Activated T-cell treated with anti-CD3 and anti-CD28 coated beads, Interleukin-2, amount 50 U/mL, for 24 hours (primary cell): Measurements from ENCODE around the gene TIGD4.

ENCODE experiments used
- DNase-seq: peaks from one replicate; pipeline ENCODE4 v3.0.0-alpha.2; 2020
- H3K27ac Mint-ChIP-seq: 2 replicates; pipeline ENCODE4 v1.8.0; 2020; ENCODE audit warnings: mild to moderate bottlenecking, mixed read lengths
- H3K27me3 Mint-ChIP-seq: 2 replicates; pipeline ENCODE4 v1.8.0; 2020; ENCODE audit warnings: mixed read lengths
- H3K36me3 Mint-ChIP-seq: 2 replicates; pipeline ENCODE4 v1.8.0; 2020; ENCODE audit warnings: low read depth, mixed read lengths
- H3K4me1 Mint-ChIP-seq: 2 replicates; pipeline ENCODE4 v1.8.0; 2020; ENCODE audit warnings: low read depth, mixed read lengths
- H3K4me3 Mint-ChIP-seq: 2 replicates; pipeline ENCODE4 v1.8.0; 2020; ENCODE audit warnings: mild to moderate bottlenecking, moderate library complexity, mixed read lengths
- H3K9me3 Mint-ChIP-seq: 2 replicates; pipeline ENCODE4 v1.8.0; 2020; ENCODE audit warnings: mixed read lengths

TIGD4 gene

GRCh38 chr4:152805071-152805650 is 25.6 kb upstream of the TIGD4 start:
- Mint-ChIP-seq H3K36me3 (peaks cover 20% of the 10 kb centered on the region), H3K4me1 (peaks cover 22% of the 10 kb centered on the region), H3K9me3 (peaks cover 4% of the 10 kb centered on the region), H3K27ac (no peak overlapping the region), H3K27me3 (no peaks in the 10 kb centered on the region), H3K4me3 (no peak overlapping the region)
- no peak for DNase-seq

DNA sequence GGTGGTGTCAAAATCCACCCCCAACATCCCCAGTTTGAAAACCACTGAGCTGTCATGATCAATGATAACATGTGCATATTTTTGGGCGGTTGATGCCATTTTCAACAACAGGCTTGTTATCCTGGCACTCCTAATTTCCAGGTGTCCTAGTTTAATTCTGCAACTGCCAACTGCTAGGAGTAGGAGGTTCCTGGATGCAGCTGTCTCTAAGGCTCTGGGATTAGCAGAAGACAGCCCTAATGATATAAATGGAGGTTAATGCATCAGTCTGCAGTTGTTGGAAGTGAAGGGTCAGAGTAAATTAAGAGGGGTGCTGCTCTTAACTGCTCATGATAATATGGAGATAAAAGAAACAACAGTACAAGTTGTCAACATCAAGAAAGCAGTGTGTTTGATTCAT is 24.0 kb upstream of the TIGD4 start:
- Mint-ChIP-seq H3K27me3 (no peaks in the 10 kb centered on the region), H3K4me1 (peaks cover 22% of the 10 kb centered on the region), H3K36me3 (peaks cover 12% of the 10 kb centered on the region), H3K9me3 (peaks cover 4% of the 10 kb centered on the region), H3K4me3 (no peak overlapping the region), H3K27ac (no peak overlapping the region)
- no peak for DNase-seq

DNA sequence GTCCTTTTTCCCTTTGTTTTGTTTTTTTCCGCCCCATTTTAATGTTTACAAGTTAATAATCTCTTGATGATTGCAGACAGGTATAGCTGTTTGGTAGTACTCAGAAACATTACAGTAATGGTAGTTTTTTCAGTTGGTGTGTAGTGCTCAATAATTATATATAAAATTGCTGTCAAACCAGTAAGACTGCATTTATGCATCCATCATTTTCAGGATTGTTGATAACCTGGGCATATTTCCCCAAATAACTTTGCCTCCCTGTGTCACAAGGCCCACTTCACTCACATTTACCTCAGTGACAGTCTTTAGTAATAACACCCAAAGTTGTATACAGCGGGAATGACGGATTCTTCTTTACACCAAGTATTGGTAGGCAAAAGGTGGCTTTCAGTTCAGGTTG is 16.4 kb upstream of the TIGD4 start:
- Mint-ChIP-seq H3K9me3 (no peaks in the 10 kb centered on the region), H3K36me3 (no peaks in the 10 kb centered on the region), H3K27me3 (no peaks in the 10 kb centered on the region), H3K4me1 (peaks cover 5% of the 10 kb centered on the region), H3K27ac (no peak overlapping the region), H3K4me3 (no peak overlapping the region)
- DNase-seq, result no peak

DNA sequence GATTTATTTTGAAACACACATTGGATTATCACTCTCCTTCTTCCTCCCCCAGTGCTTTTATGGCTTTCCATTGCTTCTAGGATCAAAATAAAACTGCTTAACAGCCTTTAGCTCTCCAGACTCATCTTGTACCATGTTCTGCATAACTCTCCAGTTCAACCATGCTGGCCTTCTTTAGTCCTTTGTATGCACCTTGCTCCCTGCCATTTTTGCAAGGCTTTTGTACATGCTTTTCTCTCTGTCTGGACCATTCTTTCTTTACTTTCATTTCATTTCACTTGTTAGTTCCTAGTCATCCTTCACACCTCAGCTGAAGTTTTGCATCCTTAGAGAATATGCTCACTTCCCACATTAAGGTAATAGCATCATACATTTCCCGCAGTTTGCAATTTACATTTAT is 7.1 kb upstream of the TIGD4 start:
- Mint-ChIP-seq H3K27me3 (no peaks in the 10 kb centered on the region), H3K9me3 (no peaks in the 10 kb centered on the region), H3K36me3 (peaks cover 14% of the 10 kb centered on the region), H3K4me1 (peaks cover 43% of the 10 kb centered on the region), H3K4me3 (no peak overlapping the region), H3K27ac (peak overlapping the region; percentile 1)
- no peak for DNase-seq

DNA sequence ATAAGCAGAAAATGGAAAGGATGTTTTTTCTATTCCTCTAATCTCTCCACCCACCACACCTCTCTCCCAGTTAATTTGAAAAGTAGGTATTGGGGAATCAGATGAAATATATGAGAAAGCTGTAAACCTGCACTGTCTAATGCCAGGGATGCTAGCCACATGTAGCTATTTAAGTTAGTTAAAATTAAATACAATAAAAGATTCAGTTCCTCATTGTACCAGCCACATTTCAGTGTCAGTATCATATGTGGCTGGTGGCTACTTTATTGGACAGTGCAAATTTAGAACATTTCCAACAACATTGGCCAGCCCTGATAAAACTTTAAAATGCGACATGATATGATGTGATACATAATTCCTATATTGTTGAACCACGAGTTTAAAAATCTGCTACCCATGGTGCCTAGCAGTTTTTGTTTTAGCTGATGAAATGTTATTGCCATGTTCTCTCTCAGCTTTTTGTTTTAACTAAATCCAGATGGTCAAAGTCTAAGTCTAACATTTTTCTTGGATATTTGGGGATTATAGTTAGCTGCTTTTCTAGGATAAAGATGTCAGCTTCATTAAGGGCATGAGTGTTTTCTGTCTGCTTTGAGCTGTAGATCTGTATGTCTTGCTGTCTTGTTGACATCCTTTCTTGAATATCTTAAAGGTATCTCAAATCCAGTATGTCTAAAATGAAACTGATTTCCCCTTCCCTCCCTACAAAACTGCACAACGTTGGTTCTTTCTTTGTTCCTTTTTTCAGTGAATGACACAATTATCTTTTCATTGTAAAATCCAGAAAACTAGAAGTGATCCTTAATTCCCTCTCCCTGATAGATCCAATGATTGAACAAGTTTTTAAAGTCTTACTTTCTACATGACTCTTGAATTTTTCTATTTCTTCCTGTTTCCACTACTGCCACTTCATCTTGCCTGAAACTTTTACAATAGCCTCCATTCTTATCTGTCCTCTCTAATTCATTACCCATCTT is 6.4 kb upstream of the TIGD4 start:
- no peaks in the 10 kb centered on the region for H3K27me3 Mint-ChIP-seq
- H3K4me1 Mint-ChIP-seq, result peaks cover 46% of the 10 kb centered on the region
- H3K4me3 Mint-ChIP-seq, result no peak overlapping the region
- H3K27ac Mint-ChIP-seq, result peak overlapping the region; percentile 1
- no peak for DNase-seq
- no peaks in the 10 kb centered on the region for H3K9me3 Mint-ChIP-seq
- peaks cover 14% of the 10 kb centered on the region for H3K36me3 Mint-ChIP-seq

GRCh38 chr4:152784490-152785350 is 5.2 kb upstream of the TIGD4 start:
- H3K27me3 Mint-ChIP-seq, result no peaks in the 10 kb centered on the region
- no peak overlapping the region for H3K27ac Mint-ChIP-seq
- no peaks in the 10 kb centered on the region for H3K9me3 Mint-ChIP-seq
- H3K4me3 Mint-ChIP-seq, result no peak overlapping the region
- H3K4me1 Mint-ChIP-seq, result peaks cover 49% of the 10 kb centered on the region
- peaks cover 20% of the 10 kb centered on the region for H3K36me3 Mint-ChIP-seq
- DNase-seq, result no peak

GRCh38 chr4:152780267-152780778 is 793 bp upstream of the TIGD4 start:
- peak overlapping the region; percentile 97 for H3K27ac Mint-ChIP-seq
- H3K27me3 Mint-ChIP-seq, result peaks cover 17% of the 10 kb centered on the region
- H3K4me1 Mint-ChIP-seq, result peaks cover 41% of the 10 kb centered on the region
- no peak for DNase-seq
- peaks cover 22% of the 10 kb centered on the region for H3K36me3 Mint-ChIP-seq
- H3K4me3 Mint-ChIP-seq, result peak overlapping the region; percentile 100
- H3K9me3 Mint-ChIP-seq, result no peaks in the 10 kb centered on the region

DNA sequence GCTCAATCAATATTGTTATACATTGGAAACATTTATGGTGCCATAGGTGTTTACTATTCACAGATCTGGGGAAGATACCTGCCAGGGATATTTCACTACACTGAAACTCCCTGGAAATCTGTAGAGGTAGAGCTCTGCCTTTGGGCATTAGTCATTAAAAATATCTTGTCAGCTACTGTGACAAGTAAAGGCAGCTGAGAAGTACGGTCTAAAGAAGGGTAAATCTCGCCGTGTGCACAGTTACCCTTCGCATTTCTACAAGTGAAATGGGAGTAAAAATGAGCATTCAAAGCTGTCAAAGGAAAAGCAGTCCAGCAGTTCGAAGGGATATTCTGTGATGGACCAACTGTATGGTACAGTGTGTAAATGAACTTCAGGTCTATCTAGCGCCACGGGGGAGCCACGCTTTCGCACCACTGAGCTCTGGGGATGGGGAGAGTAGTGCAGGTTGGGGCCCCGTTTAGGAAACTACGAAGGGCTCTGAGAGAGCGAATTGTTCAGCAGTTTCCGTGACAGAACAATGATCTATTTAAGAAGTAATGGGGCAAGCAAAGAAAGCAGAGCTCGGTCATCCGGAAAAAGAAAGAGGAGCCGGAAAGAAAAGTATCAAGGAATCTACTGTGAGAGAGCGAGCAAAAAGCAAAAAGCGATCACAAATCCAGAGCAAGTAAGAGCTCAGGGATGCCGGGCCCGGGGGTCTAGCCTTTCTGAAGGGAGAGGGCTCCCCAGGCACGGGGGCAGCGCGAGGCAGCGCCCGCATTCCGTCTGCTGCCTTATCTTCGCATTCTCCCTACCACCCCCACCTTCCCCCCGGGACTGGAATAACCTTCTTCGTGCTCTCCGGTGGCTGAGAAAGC is 646 bp downstream of the TIGD4 start:
- Mint-ChIP-seq H3K27ac (peak overlapping the region; percentile 97), H3K36me3 (peaks cover 19% of the 10 kb centered on the region), H3K27me3 (peaks cover 19% of the 10 kb centered on the region), H3K9me3 (no peaks in the 10 kb centered on the region), H3K4me1 (peaks cover 36% of the 10 kb centered on the region), H3K4me3 (peak overlapping the region; percentile 100)
- DNase-seq, result peak; percentile 53

- peaks cover 17% of the 10 kb centered on the region for H3K36me3 Mint-ChIP-seq
- H3K4me3 Mint-ChIP-seq, result no peak overlapping the region
- H3K27me3 Mint-ChIP-seq, result peaks cover 19% of the 10 kb centered on the region
Measured at GRCh38 chr4:152777488-152777887, 2.0 kb downstream of the TIGD4 start.

GRCh38 chr4:152776352-152776751 is 3.2 kb downstream of the TIGD4 start:
- H3K27me3 Mint-ChIP-seq, result peaks cover 19% of the 10 kb centered on the region
- peaks cover 22% of the 10 kb centered on the region for H3K4me1 Mint-ChIP-seq
- no peak overlapping the region for H3K4me3 Mint-ChIP-seq
- peaks cover 17% of the 10 kb centered on the region for H3K36me3 Mint-ChIP-seq
- no peaks in the 10 kb centered on the region for H3K9me3 Mint-ChIP-seq
- no peak overlapping the region for H3K27ac Mint-ChIP-seq
- no peak for DNase-seq

More at GRCh38 chr4:152777488-152777887, 2.0 kb downstream of the TIGD4 start:
- peaks cover 29% of the 10 kb centered on the region for H3K4me1 Mint-ChIP-seq
- H3K9me3 Mint-ChIP-seq, result no peaks in the 10 kb centered on the region
- DNase-seq, result no peak
- H3K27ac Mint-ChIP-seq, result no peak overlapping the region

DNA sequence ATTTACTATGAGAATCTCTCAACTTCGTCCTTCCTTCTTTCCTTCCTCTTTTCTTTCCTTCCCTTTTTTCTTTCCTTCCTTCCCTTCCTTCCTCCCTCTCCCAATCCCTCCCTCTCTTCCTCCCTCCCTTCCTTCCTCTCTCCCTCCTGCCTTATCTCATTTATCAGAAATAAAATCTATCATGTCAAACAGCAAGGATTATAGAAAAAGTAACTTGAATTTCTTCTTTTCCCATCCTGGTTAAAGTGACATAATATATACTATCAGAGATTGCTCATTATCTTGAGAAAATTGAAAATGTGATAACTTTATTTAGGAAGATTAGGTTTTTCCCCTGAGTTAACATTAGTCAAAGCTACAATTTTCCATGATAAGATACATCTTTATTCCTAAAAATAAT is 5.6 kb downstream of the TIGD4 start:
- Mint-ChIP-seq H3K9me3 (no peaks in the 10 kb centered on the region), H3K27ac (no peak overlapping the region), H3K4me1 (peaks cover 13% of the 10 kb centered on the region), H3K36me3 (peaks cover 2% of the 10 kb centered on the region), H3K4me3 (no peak overlapping the region), H3K27me3 (peaks cover 19% of the 10 kb centered on the region)
- DNase-seq, result no peak

DNA sequence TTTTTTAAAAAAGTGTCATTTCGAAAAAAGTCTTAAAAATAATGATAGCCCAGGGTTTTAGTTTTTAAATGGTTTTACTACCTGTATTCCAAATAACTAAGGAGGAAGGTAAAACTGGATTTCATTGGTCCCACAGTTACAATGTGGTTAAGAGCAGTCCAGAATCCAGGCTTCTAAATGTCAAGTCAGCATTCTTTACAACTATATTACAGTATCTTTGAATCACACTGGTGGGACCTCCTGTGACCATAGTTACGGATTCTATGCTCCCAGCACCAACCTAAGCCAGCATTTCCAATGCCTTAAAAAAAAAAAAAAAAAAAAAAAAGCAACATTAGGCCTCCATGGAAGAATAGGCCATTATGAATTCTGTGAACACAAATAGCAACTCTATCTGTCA is 6.2 kb downstream of the TIGD4 start:
- Mint-ChIP-seq H3K4me3 (no peak overlapping the region), H3K9me3 (no peaks in the 10 kb centered on the region), H3K27ac (no peak overlapping the region), H3K36me3 (no peaks in the 10 kb centered on the region), H3K4me1 (peaks cover 7% of the 10 kb centered on the region), H3K27me3 (peaks cover 19% of the 10 kb centered on the region)
- no peak for DNase-seq

GRCh38 chr4:152771741-152772533 is 7.6 kb downstream of the TIGD4 start:
- DNase-seq, result no peak
- no peak overlapping the region for H3K27ac Mint-ChIP-seq
- H3K4me1 Mint-ChIP-seq, result peaks cover 3% of the 10 kb centered on the region
- no peaks in the 10 kb centered on the region for H3K36me3 Mint-ChIP-seq
- peaks cover 12% of the 10 kb centered on the region for H3K27me3 Mint-ChIP-seq
- H3K9me3 Mint-ChIP-seq, result no peaks in the 10 kb centered on the region
- H3K4me3 Mint-ChIP-seq, result no peak overlapping the region
